IPS DF 6.9 (cell line): ENCODE results near the gene STRADA.
A peak's percentile ranks its signal among the peaks of the same experiment; 100 is the strongest.

Source experiments
- DNase-seq: peaks from one replicate; pipeline ENCODE4 v3.0.0-alpha.2; 2013; ENCODE audit warnings: low read depth, low spot score
- H3K27ac ChIP-seq: one replicate; pipeline ENCODE4 v1.5.1; 2013; ENCODE audit warnings: low read length, control low read depth
- H3K27me3 ChIP-seq: 2 replicates; pipeline ENCODE4 v1.6.1; 2013; ENCODE audit warnings: mild to moderate bottlenecking, low read length; ENCODE audit not compliant: control insufficient read depth, insufficient read depth
- H3K36me3 ChIP-seq: 2 replicates; pipeline ENCODE4 v1.6.1; 2013; ENCODE audit warnings: low read length; ENCODE audit not compliant: control insufficient read depth, insufficient read depth
- H3K4me1 ChIP-seq: 2 replicates; pipeline ENCODE4 v1.6.1; 2013; ENCODE audit warnings: low read length; ENCODE audit not compliant: control insufficient read depth, insufficient read depth
- H3K4me3 ChIP-seq: 2 replicates; pipeline ENCODE4 v1.5.1; 2013; ENCODE audit warnings: mild to moderate bottlenecking, low read length
- H3K9me3 ChIP-seq: 2 replicates; pipeline ENCODE4 v1.6.1; 2013; ENCODE audit warnings: low read length, inconsistent platforms; ENCODE audit not compliant: control insufficient read depth, insufficient read depth
- WGBS: extraction: QIAGEN DNeasy Blood & Tissue Kit; methylation state at CpG from one replicate; pipeline ENCODE4 v1.1.7; 2013; ENCODE audit warnings: mixed read lengths, missing lambda C conversion rate; ENCODE audit not compliant: insufficient read length, insufficient coverage; 5-methylcytosine and 5-hydroxymethylcytosine counted together

The STRADA gene

DNA sequence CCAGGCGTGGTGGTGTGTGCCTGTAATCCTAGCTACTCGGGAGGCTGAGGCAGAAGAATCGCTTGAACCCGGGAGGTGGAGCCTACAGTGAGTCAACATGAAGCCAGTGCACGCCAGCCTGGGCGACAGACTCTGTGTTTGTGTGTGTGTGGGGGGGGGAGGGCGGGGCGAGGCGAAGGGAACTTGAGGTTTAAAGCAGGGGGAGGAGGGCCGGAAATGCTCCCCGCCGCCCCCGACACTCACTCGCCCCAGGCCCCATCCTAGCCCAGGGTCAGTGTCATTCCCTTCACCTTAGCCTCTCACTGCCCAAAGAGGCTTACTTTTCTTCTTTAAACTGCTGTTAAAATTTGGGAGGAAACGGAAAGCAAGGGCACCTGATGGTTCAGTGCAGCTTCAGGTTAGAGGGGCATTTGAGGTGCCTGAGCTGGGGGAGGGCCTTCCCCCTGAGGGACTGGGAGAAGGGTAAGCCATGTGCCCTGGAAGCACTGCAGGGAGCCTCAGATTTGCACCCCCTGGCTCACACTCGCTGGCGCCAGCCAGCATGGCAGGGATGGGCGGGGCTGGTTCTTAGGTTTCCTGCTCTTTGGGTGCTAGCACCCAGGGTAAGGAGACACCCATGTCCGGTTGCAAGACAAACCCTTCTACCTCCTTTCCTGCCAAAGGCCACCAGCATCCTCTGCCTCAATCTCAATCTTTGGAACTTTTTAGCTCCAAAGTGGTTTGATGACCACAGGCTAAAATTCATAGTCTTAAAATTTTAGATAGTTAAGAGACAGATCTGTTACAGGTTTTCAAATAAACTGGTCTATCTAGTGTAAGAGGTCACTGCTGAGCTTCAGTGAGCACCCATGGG, 39.5 kb downstream of the STRADA start:
- no peak overlapping the region for H3K27ac ChIP-seq
- no peak overlapping the region for H3K4me3 ChIP-seq
- no peaks in the 10 kb centered on the region for H3K9me3 ChIP-seq
- no peak for DNase-seq
- no peaks in the 10 kb centered on the region for H3K36me3 ChIP-seq
- H3K27me3 ChIP-seq, result no peaks in the 10 kb centered on the region
- H3K4me1 ChIP-seq, result peaks cover 14% of the 10 kb centered on the region
- WGBS, result no CpG with 5 or more reads among the region's 19 CpGs

DNA sequence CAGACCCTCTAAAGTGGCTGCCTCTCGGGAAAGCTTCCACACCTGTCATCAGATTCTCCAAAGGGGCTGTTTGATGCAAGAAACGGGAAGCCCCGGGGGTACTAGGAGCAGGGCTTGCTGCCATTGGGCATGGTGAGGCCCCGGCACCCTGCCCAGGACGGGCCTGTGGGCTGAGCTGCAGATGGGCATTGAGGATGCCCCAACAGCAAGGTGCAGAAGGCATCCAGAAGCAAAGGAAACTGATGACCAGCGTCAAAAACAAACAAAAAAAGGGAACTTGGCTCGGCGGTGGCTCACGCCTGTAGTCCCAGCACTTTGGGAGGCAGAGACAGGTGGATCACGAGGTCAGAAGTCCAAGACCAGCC, 40.2 kb downstream of the STRADA start:
- Histone ChIP-seq H3K27me3 (no peaks in the 10 kb centered on the region), H3K4me3 (no peak overlapping the region; the same call in 1 of the 2 replicates), H3K36me3 (no peaks in the 10 kb centered on the region), H3K27ac (no peak overlapping the region), H3K4me1 (peaks cover 14% of the 10 kb centered on the region), H3K9me3 (no peaks in the 10 kb centered on the region)
- WGBS, result no CpG with 5 or more reads among the region's 10 CpGs
- no peak for DNase-seq

DNA sequence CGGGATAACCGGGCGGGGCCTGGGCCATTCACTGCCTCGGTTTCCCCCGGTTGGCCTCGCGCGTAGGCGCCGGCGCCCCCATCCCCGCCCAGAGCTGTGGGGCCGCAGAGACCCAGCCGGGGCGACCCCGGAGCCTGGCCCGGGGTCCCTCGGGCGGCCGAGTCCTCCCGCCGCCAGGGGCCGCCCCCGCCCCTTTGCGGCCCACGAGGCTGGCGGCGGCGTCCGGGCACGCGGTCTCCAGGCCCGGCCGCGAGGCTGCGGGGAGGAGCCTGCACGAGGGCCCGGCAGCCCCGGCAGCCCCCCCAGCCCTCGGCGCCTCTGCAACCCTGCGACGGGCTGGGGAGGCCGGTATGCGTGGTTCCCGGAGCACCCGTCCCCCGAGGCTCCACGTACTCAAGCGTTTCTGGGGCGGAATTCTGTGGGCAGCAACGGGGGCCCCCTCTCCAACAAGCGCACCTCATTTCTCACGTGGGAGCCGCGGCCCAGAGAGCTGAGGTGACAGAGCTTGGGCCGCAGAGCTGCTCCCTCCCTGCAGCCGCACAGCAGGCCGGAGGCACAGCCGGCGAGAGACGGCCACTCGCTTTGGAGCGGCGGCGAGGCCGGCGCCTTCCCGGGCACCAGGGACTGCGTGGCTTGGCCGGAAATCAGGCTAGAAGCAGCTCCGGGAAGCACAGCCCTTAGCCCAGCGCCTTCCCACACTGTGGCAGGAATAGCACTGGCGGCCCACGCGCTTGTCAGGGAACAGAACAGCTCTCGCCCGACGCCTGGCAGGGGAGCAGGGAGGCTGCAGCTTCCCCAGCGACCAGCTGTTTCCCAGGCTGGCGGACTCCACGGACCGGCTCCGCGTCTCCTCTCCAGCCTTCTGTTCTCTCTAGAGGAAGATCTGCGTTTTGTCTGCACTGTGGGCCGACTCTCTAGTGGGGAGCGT, 40.8 kb downstream of the STRADA start:
- peaks cover 14% of the 10 kb centered on the region for H3K4me1 ChIP-seq
- no peaks in the 10 kb centered on the region for H3K27me3 ChIP-seq
- no peak overlapping the region for H3K27ac ChIP-seq
- no peaks in the 10 kb centered on the region for H3K36me3 ChIP-seq
- peak overlapping the region; percentile 67; the same call in 1 of the 2 replicates for H3K4me3 ChIP-seq
- DNase-seq, result no peak
- H3K9me3 ChIP-seq, result no peaks in the 10 kb centered on the region
- WGBS, result no CpG with 5 or more reads among the region's 88 CpGs

DNA sequence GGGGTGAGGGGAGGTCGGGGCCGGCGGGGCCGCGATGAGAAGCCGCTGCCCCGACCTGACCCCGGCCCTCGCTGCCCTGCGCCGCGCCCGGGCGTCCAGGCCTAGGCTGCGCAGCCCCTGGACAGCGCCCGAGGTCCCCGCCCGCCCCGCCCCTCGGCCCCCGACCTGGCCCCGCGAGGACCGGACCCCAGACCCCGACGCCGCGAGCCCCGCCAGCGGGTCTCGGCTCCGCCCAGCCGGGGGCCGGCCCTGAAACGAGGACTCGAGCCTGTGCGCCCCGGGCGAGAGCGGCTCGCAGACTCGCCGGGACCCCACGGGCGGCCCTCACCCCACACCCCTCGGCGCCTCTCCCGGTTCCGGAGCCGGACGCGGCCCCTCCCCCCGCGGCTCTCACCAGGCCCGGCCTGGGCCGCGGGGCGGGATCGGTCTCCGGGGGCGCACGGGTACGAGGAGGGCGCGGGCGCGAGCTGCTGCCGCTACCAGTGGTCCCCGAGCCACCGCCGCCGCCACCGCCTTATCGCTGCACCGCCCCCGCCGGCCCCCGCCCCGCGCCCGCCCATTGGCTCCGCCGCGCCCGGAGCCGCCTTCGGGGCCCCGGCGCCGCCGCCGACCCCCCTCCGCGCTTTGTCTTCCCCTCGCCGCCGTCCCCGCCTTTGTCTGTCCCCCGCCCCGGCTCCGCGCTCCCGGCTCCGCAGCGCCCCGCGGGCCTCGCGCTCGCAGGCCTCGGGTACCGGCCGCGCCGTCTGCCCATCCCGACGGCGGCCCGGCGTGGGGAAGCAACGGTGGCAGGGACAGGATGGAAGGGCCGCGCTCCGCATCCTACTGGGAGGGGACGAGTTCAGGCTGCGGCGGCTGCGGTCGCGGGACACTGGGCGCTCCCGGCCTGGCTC, 41.7 kb downstream of the STRADA start, which contains the start of gene LIMD2:
LIMD2 (minus strand) TSS at position 488 of the 890 bp plus-strand sequence. CDS start 827 bp downstream, outside the sequence.
- Histone ChIP-seq H3K27ac (no peak within 1 kb of the TSS), H3K4me1 (peaks cover 15% of the 10 kb centered on the region), H3K9me3 (no peaks in the 10 kb centered on the region), H3K4me3 (peak within 1 kb of the TSS; percentile 67), H3K27me3 (no peaks in the 10 kb centered on the region), H3K36me3 (no peaks in the 10 kb centered on the region)
- WGBS, result no CpG with 5 or more reads among the region's 133 CpGs
- no peak for DNase-seq

DNA sequence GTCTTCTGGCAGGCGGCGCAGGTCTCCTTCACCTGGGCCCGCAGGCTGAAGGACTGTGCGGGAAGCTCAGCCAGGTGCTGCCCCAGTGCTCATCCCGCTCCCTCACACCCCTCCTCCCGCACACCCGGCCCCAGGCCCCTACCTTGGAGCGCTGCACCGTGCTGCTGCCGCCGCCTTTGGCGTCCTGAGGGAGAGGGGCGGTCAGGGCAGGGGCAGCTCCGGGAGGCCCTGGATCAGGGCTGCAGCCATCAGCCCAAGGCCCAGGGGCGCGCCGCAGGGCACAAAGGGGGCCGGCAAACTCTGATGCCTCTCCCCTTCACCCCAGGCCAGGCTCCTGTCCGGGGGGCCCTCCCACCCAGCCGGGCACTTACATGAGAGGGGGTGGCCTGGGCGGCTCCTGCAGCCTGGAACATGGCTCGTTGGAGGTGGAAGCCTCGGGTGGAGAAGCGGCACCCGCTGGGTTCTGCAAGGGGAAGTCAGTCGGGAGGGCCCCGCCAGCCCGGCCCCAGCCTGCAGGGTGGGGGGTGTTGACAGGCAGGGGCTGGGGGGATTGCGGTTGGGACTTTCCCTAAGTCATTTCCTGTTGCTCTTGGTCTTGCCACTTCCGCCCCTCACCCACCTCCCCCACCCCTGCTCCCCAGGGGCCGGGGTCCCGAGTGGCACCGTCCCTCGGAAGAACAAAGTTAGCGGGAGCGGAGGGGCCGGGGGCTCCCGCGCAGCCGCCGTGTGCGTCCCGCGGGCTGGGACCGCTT, 42.5 kb downstream of the STRADA start:
- H3K4me1 ChIP-seq, result peaks cover 15% of the 10 kb centered on the region
- H3K36me3 ChIP-seq, result no peaks in the 10 kb centered on the region
- H3K4me3 ChIP-seq, result peak overlapping the region; percentile 67
- H3K27me3 ChIP-seq, result no peaks in the 10 kb centered on the region
- no peak overlapping the region for H3K27ac ChIP-seq
- WGBS, result no CpG with 5 or more reads among the region's 45 CpGs
- DNase-seq, result no peak
- no peaks in the 10 kb centered on the region for H3K9me3 ChIP-seq

- H3K4me1 ChIP-seq, result peaks cover 15% of the 10 kb centered on the region
- no peaks in the 10 kb centered on the region for H3K27me3 ChIP-seq
- H3K36me3 ChIP-seq, result 0 out of 2 replicates have a peak, but pooled peaks cover 2% of the 10 kb centered on the region
- DNase-seq, result no peak
- peak overlapping the region; percentile 67 for H3K4me3 ChIP-seq
- H3K27ac ChIP-seq, result no peak overlapping the region
- H3K9me3 ChIP-seq, result no peaks in the 10 kb centered on the region
- WGBS, result no CpG with 5 or more reads among the region's 24 CpGs
Measured at GRCh38 chr17:63698381-63698885, 43.2 kb downstream of the STRADA start.

- no CpG with 5 or more reads among the region's 22 CpGs for WGBS
- peaks cover 15% of the 10 kb centered on the region for H3K4me1 ChIP-seq
- no peak overlapping the region for H3K27ac ChIP-seq
Measured at GRCh38 chr17:63697341-63698286, 44.0 kb downstream of the STRADA start.

DNA sequence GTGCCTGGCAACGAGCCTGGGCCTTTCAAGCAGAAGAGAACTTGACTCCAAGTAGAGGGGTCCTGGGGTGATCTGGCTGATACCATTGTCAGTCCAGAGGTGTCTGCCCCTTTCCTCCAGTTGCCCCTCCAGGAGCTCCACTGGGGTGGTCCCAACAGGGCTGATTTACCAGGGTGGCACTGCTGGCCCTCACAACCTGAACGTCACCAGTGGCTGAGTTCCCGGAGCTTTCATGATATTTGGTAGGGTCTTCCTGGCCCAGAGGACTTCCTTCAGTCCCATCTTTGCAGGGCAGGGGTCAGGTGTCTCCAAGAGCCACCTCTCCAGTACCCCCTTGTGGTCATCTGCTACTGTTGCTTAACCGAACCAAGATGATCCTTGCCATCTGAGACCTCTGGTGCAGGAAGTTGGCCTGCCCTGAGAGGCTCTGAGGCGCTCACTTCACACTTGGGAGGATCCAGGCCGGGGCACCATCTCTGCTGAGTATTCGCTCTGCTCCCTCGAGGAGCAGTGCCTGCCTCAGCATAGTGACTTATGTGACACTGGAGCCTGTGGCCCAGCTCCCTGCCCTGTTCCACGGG, 45.1 kb downstream of the STRADA start:
- no peak for DNase-seq
- H3K27ac ChIP-seq, result no peak overlapping the region
- H3K4me3 ChIP-seq, result no peak overlapping the region

More at GRCh38 chr17:63697341-63698286, 44.0 kb downstream of the STRADA start:
- no peak overlapping the region for H3K4me3 ChIP-seq
- 0 out of 2 replicates have a peak, but pooled peaks cover 2% of the 10 kb centered on the region for H3K36me3 ChIP-seq
- no peak for DNase-seq
- no peaks in the 10 kb centered on the region for H3K9me3 ChIP-seq
- no peaks in the 10 kb centered on the region for H3K27me3 ChIP-seq

More for the DNA sequence above, 45.1 kb downstream of the STRADA start:
- no peaks in the 10 kb centered on the region for H3K9me3 ChIP-seq
- no CpG with 5 or more reads among the region's 9 CpGs for WGBS
- H3K36me3 ChIP-seq, result 0 out of 2 replicates have a peak, but pooled peaks cover 2% of the 10 kb centered on the region
- H3K27me3 ChIP-seq, result no peaks in the 10 kb centered on the region
- peaks cover 15% of the 10 kb centered on the region for H3K4me1 ChIP-seq
